Renal cortical epithelial cell (primary cell): ENCODE data around the gene DPF1. TPM values are rescaled to one million over a fixed set of nuclear protein-coding genes. Genes with fewer than 3 reads are reported as not detected.

Source experiments
- DNase-seq: peaks from one replicate; pipeline ENCODE4 v3.0.0-alpha.2; 2011; ENCODE audit warnings: low read depth
- total RNA-seq: library from RNA; depleted of rRNA; stranded (reverse); fragments of >200 nt; gene quantifications from 2 replicates; pipeline ENCODE4 v1.2.3, GENCODE V29; 2014

DPF1 gene
- total RNA-seq, 1 donor from 2014 or later = 0.10 TPM

DNA sequence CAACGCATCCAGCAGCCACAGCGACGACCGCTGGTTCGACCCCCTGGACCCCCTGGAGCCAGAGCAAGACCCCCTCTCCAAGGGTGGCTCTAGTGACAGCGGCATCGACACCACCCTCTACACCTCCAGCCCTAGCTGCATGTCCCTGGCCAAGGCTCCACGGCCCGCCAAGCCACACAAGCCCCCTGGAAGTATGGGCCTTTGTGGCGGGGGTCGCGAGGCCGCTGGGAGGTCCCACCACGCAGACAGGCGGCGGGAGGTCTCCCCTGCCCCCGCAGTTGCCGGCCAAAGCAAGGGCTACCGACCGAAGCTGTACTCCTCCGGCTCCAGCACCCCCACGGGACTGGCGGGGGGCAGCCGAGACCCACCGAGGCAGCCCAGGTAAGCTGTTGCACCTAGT lies 59.5 kb downstream of the DPF1 start:
- DNase-seq = no peak

DNA sequence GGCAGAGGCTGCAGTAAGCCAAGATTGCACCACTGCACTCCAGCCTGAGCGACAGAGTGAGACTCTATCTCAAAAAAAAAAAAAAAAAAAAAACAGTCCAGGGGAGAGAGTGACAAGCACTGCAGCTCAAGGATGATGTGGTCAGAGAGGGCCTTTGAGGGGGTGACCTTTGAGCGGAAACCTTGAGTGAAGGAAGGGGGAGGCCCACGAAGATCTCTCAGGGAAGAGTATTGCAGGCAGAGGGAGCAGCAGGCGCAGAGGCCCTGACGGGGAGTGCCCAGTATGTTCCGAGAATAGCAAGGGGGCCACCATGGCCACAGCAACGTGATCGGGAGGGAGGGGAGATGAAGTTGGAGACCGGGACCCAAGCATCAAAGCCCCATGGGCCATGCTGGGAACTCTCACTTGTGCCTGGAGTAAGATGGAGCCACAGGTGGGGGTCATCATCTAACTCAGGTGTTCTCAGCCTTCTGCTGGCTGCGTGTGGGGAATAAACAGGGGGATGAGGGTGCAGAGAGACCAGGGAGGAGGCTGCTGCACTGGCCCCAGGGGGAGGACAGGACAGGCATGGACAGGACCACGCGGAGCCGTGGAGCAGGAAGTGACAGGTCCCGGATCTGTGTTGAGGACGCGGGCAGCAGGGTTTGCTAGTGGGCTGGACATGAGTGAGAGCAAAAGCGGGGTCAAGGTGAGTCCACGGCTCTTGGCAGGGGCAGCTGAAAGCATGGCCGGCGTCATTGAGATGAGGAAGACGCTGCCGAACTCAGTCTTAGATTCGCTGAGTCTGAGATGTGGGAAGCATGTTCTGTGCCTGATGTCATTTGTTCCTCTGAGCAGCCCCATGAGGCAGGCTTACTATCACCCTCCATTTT lies 60.4 kb downstream of the DPF1 start:
- no peak for DNase-seq

DNA sequence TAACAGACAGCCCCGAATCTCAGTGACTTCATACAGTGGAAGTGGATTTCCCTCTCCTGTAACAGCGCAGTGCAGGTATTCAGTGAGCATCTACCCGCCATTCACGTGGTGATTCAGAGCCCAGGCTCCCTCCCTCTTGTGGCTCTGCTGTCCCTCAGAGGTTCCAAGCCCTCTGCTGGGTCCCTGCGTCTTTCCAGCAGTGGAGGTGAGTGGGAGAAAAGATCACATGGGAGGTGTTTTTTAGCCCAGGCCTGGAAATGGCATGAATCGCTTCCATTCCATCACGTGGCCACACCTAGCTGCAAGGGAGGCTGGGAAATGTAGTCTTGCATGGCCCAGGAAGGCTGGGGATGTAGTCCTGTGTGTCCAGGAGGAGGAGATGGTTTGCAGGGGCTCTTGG lies 61.4 kb downstream of the DPF1 start:
- DNase-seq = no peak

DNA sequence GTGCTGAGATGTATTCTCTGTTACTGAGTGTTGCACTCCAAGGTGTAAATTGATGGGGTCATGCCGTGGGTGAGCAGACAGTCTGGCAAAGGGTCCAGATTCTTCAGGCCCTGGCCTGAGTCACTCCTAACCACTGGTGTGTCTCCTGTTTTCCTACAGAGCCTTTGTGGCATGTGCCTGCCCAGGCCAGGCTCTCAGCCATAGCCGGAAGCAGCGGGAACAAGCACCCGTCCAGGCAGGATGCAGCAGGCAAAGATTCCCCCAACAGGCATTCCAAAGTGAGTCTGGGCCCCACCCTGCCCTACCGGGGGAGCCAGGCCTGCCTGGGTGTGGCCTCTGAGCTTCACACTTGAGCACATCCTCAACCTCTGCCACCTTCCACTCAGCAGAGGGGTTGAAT lies 61.9 kb downstream of the DPF1 start:
- DNase-seq = peak; percentile 62

Other genes starting within 250 kb of the DPF1 start
- gene PPP1R14A, start 32.2 kb upstream of the DPF1 start, total RNA-seq = 0.75 and 4.5 TPM in 2 replicates
- 535 and 1,121 TPM in 2 replicates for gene SPINT2, start 40.4 kb upstream of the DPF1 start, total RNA-seq
- 1.7 and 148 TPM in 2 replicates for gene C19orf33, start 80.0 kb upstream of the DPF1 start, total RNA-seq
- gene YIF1B, start 91.7 kb upstream of the DPF1 start, total RNA-seq = 51.3 and 72.8 TPM in 2 replicates
- 8.4 and 25.5 TPM in 2 replicates for gene KCNK6, start 95.6 kb upstream of the DPF1 start, total RNA-seq
- 0.87 and 1.4 TPM in 2 replicates for gene CATSPERG, start 111.6 kb upstream of the DPF1 start, total RNA-seq
- gene PSMD8, start 150.3 kb upstream of the DPF1 start, total RNA-seq = 206 and 397 TPM in 2 replicates
- 0.80 and 1.7 TPM in 2 replicates for gene GGN, start 163.8 kb upstream of the DPF1 start, total RNA-seq
- 0.17 and 1.4 TPM in 2 replicates for gene SPRED3, start 164.5 kb upstream of the DPF1 start, total RNA-seq
- 7.6 and 8.9 TPM in 2 replicates for gene FAM98C, start 178.9 kb upstream of the DPF1 start, total RNA-seq
- not detected in 2 replicates for gene RASGRP4, start 202.0 kb upstream of the DPF1 start, total RNA-seq
- 0.10 TPM in 1 of 2 replicates, not detected in the other for gene RYR1, start 209.5 kb upstream of the DPF1 start, total RNA-seq